Activated B cell treated with CpG ODN at 0.5 μM for 24 hours (primary cell): ENCODE data around the gene TMEM232. TPM values are rescaled to one million over a fixed set of nuclear protein-coding genes. Genes with fewer than 3 reads are reported as not detected.

Experiments
- ATAC-seq: fragments of 200-7000 bp; cut with Tn5 transposase; one replicate; pipeline ENCODE4 v1.10.0; 2021; ENCODE audit warnings: low read depth, mild to moderate bottlenecking, moderate library complexity
- CTCF ChIA-PET: fragments of 350-600 bp; sonication (Branson Sonifier 250); formaldehyde crosslinking; loops from one replicate; lab custom pipeline; 2021; ENCODE audit warnings: antibody characterized with exemption; lab: Charles Lee
- POLR2A ChIA-PET: fragments of 350-600 bp; sonication (Branson Sonifier 250); formaldehyde crosslinking; loops from one replicate; lab custom pipeline; 2021; ENCODE audit warnings: antibody characterized with exemption; lab: Charles Lee
- DNase-seq: peaks from one replicate; pipeline ENCODE4 v3.0.0; 2022
- H3K27ac Mint-ChIP-seq: one replicate; pipeline ENCODE4 v1.8.0; 2020; ENCODE audit warnings: mixed read lengths
- H3K27me3 Mint-ChIP-seq: one replicate; pipeline ENCODE4 v1.8.0; 2021; ENCODE audit warnings: mixed read lengths
- H3K36me3 Mint-ChIP-seq: one replicate; pipeline ENCODE4 v1.8.0; 2021; ENCODE audit warnings: low read depth, mixed read lengths
- H3K4me1 Mint-ChIP-seq: one replicate; pipeline ENCODE4 v1.8.0; 2021; ENCODE audit warnings: mixed read lengths
- H3K4me3 Mint-ChIP-seq: one replicate; pipeline ENCODE4 v1.8.0; 2020; ENCODE audit warnings: mild to moderate bottlenecking, mixed read lengths
- H3K9me3 Mint-ChIP-seq: one replicate; pipeline ENCODE4 v1.8.0; 2020; ENCODE audit warnings: mixed read lengths
- CTCF ChIP-seq: fragments of 200-600 bp; IDR thresholded peaks from one replicate; pipeline ENCODE4 v1.8.0; 2022; ENCODE audit warnings: antibody characterized with exemption, mild to moderate bottlenecking
- intact Hi-C: fragments of 100-400 bp; cut with micrococcal nuclease; formaldehyde crosslinking; loops from one replicate; pipeline ENCODE4 v1.15.1; 2024
- total RNA-seq: library from RNA; stranded (reverse); gene quantifications from 2 replicates; pipeline ENCODE4 v1.2.3, GENCODE V29; 2022

TMEM232 gene
- total RNA-seq, 1 donor from 2014 or later: 2.8 TPM

DNA sequence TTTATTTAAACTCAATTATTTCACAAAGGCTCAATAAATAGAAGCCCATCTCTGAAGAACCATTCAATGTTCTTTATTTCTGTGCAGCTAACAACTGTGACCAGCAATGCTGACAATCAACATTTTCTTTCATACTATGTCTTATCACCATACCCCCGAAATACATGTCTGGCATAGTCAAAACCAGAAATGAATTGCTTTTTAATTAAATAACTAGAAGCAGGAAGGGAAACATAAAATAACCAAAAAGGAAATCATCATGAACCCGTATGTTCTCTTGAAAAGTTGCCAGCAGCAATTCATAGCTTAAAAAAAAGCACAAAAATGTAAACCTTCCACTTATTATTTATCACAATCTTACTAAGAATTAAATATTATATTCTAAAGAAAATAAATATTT lies 212.4 kb downstream of the TMEM232 start:
- POLR2A ChIA-PET: no interaction called here
- Mint-ChIP-seq H3K36me3 (no peaks in the 10 kb centered on the region), H3K9me3 (no peaks in the 10 kb centered on the region), H3K4me3 (no peak overlapping the region), H3K27ac (no peak overlapping the region), H3K27me3 (no peaks in the 10 kb centered on the region), H3K4me1 (no peaks in the 10 kb centered on the region)
- ATAC-seq (no peak), DNase-seq (no peak)
- no peak for TF ChIP-seq CTCF
- CTCF ChIA-PET: no interaction called here
- intact Hi-C loops: no loop called here

GRCh38 chr5:110512266-110512665 lies 214.2 kb downstream of the TMEM232 start:
- Mint-ChIP-seq H3K27me3 (no peaks in the 10 kb centered on the region), H3K4me1 (no peaks in the 10 kb centered on the region), H3K4me3 (no peak overlapping the region), H3K36me3 (no peaks in the 10 kb centered on the region), H3K9me3 (no peaks in the 10 kb centered on the region), H3K27ac (no peak overlapping the region)
- CTCF ChIA-PET: no interaction called here
- DNase-seq (no peak), ATAC-seq (no peak)
- TF ChIP-seq CTCF: no peak
- intact Hi-C loops: no loop called here
- POLR2A ChIA-PET: no interaction called here

- Mint-ChIP-seq H3K27me3 (no peaks in the 10 kb centered on the region), H3K36me3 (no peaks in the 10 kb centered on the region), H3K4me3 (no peak overlapping the region), H3K27ac (no peak overlapping the region), H3K4me1 (no peaks in the 10 kb centered on the region), H3K9me3 (no peaks in the 10 kb centered on the region)
- CTCF ChIA-PET: no interaction called here
- no peak for TF ChIP-seq CTCF
- POLR2A ChIA-PET: no interaction called here
- no peak for ATAC-seq
- intact Hi-C loops: no loop called here
- no peak for DNase-seq
These were observed 216.3 kb downstream of the TMEM232 start for GRCh38 chr5:110510146-110510545.

- Mint-ChIP-seq H3K4me1 (no peaks in the 10 kb centered on the region), H3K27me3 (no peaks in the 10 kb centered on the region), H3K9me3 (no peaks in the 10 kb centered on the region), H3K4me3 (no peak overlapping the region), H3K27ac (no peak overlapping the region), H3K36me3 (no peaks in the 10 kb centered on the region)
- ATAC-seq: no peak
- CTCF ChIA-PET: no interaction called here
- no peak for TF ChIP-seq CTCF
- POLR2A ChIA-PET: no interaction called here
- no peak for DNase-seq
- intact Hi-C loops: no loop called here
These were observed 218.5 kb downstream of the TMEM232 start for GRCh38 chr5:110507972-110508371.

DNA sequence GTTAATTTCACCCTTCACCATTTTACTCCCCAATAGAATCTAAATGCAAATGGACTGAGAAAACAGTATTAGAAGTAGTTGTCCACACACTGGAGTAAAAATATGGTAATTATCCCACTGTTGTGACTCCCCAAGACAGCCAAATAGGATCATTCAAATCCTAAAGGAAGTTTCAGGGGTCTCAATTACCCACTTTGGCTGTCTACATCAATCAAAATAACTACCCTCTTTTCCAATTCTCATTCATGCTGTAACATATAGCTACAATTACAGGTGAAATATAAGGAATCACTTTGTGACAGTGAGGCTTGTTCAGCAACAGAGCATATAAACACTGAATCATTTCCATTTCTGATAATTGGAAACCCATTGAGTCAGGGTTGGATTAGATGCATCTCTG lies 220.1 kb downstream of the TMEM232 start:
- H3K4me3 Mint-ChIP-seq: no peak overlapping the region
- H3K36me3 Mint-ChIP-seq: no peaks in the 10 kb centered on the region
- ATAC-seq: no peak
- no peak for TF ChIP-seq CTCF
- intact Hi-C loops: no loop called here
- H3K4me1 Mint-ChIP-seq: no peaks in the 10 kb centered on the region
- DNase-seq: no peak
- H3K27me3 Mint-ChIP-seq: no peaks in the 10 kb centered on the region
- H3K9me3 Mint-ChIP-seq: no peaks in the 10 kb centered on the region
- ChIA-PET POLR2A (no interaction called here), CTCF (no interaction called here)
- H3K27ac Mint-ChIP-seq: no peak overlapping the region
